Colonic mucosa (tissue), 4 donors: ENCODE results near the gene RPS6KA6. TPM values are rescaled to one million over a fixed set of nuclear protein-coding genes. Genes with fewer than 3 reads are reported as not detected.

Experiments used
- DNase-seq: peaks from one replicate; pipeline ENCODE4 v3.0.0-alpha.2; 2020
- H3K27ac ChIP-seq: fragments of 200-600 bp; one replicate; pipeline ENCODE4 v1.8.0; 2021
- H3K27me3 ChIP-seq: fragments of 200-600 bp; one replicate; pipeline ENCODE4 v1.8.0; 2021
- H3K36me3 ChIP-seq: fragments of 200-600 bp; one replicate; pipeline ENCODE4 v1.8.0; 2021
- H3K4me1 ChIP-seq: fragments of 200-600 bp; one replicate; pipeline ENCODE4 v1.8.0; 2021; ENCODE audit warnings: mild to moderate bottlenecking
- H3K4me3 ChIP-seq: fragments of 200-600 bp; one replicate; pipeline ENCODE4 v1.8.0; 2021
- H3K9ac ChIP-seq, 2 donors: one replicate each; pipeline ENCODE4 v1.7.0; 2013; ENCODE audit warnings: control low read depth in 2 of 2, low read depth in 2 of 2, low read length in 2 of 2
- H3K9me3 ChIP-seq: fragments of 200-600 bp; one replicate; pipeline ENCODE4 v1.8.0; 2021
- intact Hi-C: fragments of 100-400 bp; cut with DNase I; formaldehyde crosslinking; loops from one replicate; pipeline ENCODE4 v1.14.1; 2022
- total RNA-seq, 2 donors: library from RNA; stranded (reverse); fragmentation: NEBNext Ultra II Directional in 1 of 2; extraction: Animal tissue kit (Norgen Biotek cat#: 25700) in 1 of 2; gene quantifications; one replicate each; pipeline ENCODE4 v1.2.1, GENCODE V29; 2021
- TF ChIP-seq, protein P1 (sequence below): fragments of 200-600 bp; IDR thresholded peaks from one replicate; pipeline ENCODE4 v1.8.0; 2022; ENCODE audit warnings: antibody characterized with exemption, mild to moderate bottlenecking
- donor health status: healthy.
- donor health status: DM: no; HTN: no; CAD: no.
- donor health status: DM: no; HTN: no; CAD: no.

The RPS6KA6 gene
- total RNA-seq, 2 donors from 2014 or later = 10.6 to 11.9 TPM

DNA sequence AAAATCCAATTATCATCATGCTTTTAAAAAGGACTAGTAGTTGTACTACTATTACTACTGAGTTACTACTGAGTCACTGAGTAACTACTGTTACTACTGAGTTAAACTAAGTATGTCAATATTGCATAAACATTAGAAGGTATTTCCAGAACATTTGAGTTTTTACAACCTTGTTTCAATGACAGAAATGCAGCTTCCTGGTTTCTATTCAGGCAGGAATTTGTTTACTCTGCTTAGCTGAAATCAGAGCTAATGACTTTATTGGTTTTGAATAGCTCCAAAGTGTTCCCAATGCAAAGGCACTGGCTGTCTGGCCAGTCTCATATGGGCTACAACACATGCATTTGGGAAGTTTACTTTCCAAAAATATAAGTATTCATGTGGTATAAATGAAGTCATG, 12.0 kb downstream of the RPS6KA6 start:
- Histone ChIP-seq H3K4me3 (no peak overlapping the region), H3K27me3 (no peaks in the 10 kb centered on the region), H3K9me3 (no peaks in the 10 kb centered on the region), H3K4me1 (no peaks in the 10 kb centered on the region), H3K27ac (peak overlapping the region; percentile 5), H3K36me3 (no peaks in the 10 kb centered on the region), H3K9ac (no peak overlapping the region)
- DNase-seq = no peak
- TF ChIP-seq, protein P1, sequence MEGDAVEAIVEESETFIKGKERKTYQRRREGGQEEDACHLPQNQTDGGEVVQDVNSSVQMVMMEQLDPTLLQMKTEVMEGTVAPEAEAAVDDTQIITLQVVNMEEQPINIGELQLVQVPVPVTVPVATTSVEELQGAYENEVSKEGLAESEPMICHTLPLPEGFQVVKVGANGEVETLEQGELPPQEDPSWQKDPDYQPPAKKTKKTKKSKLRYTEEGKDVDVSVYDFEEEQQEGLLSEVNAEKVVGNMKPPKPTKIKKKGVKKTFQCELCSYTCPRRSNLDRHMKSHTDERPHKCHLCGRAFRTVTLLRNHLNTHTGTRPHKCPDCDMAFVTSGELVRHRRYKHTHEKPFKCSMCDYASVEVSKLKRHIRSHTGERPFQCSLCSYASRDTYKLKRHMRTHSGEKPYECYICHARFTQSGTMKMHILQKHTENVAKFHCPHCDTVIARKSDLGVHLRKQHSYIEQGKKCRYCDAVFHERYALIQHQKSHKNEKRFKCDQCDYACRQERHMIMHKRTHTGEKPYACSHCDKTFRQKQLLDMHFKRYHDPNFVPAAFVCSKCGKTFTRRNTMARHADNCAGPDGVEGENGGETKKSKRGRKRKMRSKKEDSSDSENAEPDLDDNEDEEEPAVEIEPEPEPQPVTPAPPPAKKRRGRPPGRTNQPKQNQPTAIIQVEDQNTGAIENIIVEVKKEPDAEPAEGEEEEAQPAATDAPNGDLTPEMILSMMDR = no peak
- intact Hi-C loops = no loop called here

DNA sequence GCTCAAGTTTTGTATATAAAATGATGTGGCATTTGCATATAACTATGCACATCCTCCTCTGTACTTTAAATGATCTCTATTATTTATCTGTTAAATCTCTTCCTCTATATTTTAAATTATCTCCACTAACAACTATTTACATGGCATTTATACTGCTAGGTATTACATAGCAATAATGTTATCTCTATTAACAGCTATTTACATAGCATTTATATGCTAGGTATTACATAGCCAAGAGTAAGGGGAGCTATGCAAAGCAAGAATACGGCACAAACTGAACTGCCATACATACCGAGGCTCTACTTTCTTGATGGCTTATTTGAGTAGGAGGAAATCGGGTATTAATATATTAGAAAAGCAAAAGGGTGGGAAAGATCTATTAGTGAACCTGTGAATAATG, 12.7 kb downstream of the RPS6KA6 start:
- Histone ChIP-seq H3K36me3 (no peaks in the 10 kb centered on the region), H3K4me1 (no peaks in the 10 kb centered on the region), H3K4me3 (no peak overlapping the region), H3K27ac (peak overlapping the region; percentile 5), H3K27me3 (no peaks in the 10 kb centered on the region), H3K9me3 (no peaks in the 10 kb centered on the region), H3K9ac (no peak overlapping the region)
- intact Hi-C loops = no loop called here
- TF ChIP-seq, protein P1 = no peak
- no peak for DNase-seq

DNA sequence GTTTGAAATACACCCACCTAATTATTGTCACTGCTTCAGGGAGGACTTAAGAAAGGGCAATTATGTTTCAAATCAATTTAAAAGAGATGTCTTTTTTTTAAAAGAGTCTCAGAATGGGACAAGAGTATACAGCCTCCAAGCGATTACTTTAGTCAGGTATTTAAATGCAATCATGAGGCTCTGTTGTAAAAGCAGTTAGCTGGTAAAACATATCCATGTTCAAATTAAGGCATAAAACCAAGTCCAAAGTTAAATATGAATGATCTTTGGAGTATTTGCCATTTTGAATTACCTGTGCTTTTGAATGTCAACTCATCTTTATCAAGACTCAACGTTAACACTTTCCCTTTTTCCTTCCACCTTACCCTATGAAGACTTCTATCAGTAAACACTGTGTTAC, 13.7 kb downstream of the RPS6KA6 start:
- no peak overlapping the region for H3K9ac ChIP-seq
- no peak overlapping the region for H3K27ac ChIP-seq
- TF ChIP-seq, protein P1 = no peak
- no peaks in the 10 kb centered on the region for H3K36me3 ChIP-seq
- H3K4me1 ChIP-seq = no peaks in the 10 kb centered on the region
- no peak for DNase-seq
- H3K27me3 ChIP-seq = no peaks in the 10 kb centered on the region
- H3K9me3 ChIP-seq = no peaks in the 10 kb centered on the region
- no peak overlapping the region for H3K4me3 ChIP-seq
- intact Hi-C loops = no loop called here

DNA sequence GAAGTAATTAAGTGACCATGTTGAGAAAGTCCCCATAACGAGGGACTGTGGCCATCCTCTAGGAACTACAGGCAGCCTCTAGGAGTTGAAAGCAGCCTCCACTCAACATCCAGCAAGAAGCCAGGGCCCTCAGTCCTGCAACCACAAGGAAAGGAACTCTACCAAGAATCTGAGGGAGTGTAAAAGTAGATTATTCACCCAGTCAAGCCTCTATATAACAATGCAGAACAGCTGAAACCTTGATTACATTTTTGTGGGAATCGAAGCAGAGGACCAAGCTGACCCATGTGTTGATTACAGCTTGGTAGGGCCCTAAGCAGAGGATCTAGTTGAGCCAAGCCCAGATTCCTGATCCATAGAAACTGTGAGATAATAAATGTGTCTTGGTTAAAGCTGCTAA, 17.1 kb downstream of the RPS6KA6 start:
- Histone ChIP-seq H3K4me1 (no peaks in the 10 kb centered on the region), H3K4me3 (no peak overlapping the region), H3K36me3 (no peaks in the 10 kb centered on the region), H3K27ac (no peak overlapping the region), H3K27me3 (no peaks in the 10 kb centered on the region), H3K9ac (no peak overlapping the region), H3K9me3 (no peaks in the 10 kb centered on the region)
- no peak for DNase-seq
- intact Hi-C loops = no loop called here
- TF ChIP-seq, protein P1 = no peak

DNA sequence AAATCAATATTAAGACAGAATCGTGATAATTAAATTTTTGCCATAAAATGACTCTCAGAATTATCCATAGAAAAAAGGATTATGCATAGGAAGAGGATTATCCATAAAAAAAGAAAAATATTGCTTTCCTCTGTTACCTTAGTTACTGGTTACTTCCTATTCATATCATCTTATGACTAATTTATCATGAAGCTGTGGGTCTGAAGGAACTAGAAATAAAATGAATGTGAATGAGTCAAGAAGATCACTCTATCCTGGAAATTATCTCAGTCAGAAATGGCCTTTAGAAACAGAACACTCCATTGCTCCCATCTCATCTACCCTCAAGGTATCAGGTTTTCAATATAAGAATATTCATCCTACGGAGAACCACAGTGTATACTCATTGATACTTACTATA, 19.4 kb downstream of the RPS6KA6 start:
- Histone ChIP-seq H3K4me1 (no peaks in the 10 kb centered on the region), H3K27ac (no peak overlapping the region), H3K27me3 (no peaks in the 10 kb centered on the region), H3K9me3 (no peaks in the 10 kb centered on the region), H3K9ac (no peak overlapping the region), H3K4me3 (no peak overlapping the region), H3K36me3 (no peaks in the 10 kb centered on the region)
- intact Hi-C loops = no loop called here
- no peak for DNase-seq
- TF ChIP-seq, protein P1 = no peak

DNA sequence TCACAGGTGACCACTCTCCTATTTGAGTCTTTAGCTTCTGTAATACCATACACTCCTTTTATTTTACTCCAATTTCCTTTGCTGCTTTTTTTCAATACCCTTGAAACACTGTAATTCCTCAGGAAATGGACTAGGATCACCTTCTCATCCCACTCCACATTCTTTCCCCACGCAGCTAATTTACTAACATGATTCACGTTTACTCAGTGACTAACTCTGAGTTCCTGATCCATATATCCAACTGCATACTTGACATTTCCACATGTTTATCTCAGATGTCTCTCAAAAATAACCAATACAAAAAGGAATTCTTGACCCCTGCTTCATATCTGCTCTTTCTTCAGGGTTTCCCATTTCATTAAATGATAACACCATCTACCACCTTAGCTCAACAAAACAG, 19.9 kb downstream of the RPS6KA6 start:
- H3K27me3 ChIP-seq = no peaks in the 10 kb centered on the region
- no peaks in the 10 kb centered on the region for H3K36me3 ChIP-seq
- H3K27ac ChIP-seq = no peak overlapping the region
- no peak overlapping the region for H3K4me3 ChIP-seq
- H3K4me1 ChIP-seq = no peaks in the 10 kb centered on the region
- no peaks in the 10 kb centered on the region for H3K9me3 ChIP-seq
- intact Hi-C loops = no loop called here
- TF ChIP-seq, protein P1 = no peak
- no peak overlapping the region for H3K9ac ChIP-seq
- no peak for DNase-seq
